Measurements from ENCODE around the gene DDIAS.
"Not testable (repeated sequence)": the region's sequence is repeated elsewhere in the genome, so short reads cannot be mapped to it uniquely, and the experiment has no call there.

The DDIAS gene, protein sequence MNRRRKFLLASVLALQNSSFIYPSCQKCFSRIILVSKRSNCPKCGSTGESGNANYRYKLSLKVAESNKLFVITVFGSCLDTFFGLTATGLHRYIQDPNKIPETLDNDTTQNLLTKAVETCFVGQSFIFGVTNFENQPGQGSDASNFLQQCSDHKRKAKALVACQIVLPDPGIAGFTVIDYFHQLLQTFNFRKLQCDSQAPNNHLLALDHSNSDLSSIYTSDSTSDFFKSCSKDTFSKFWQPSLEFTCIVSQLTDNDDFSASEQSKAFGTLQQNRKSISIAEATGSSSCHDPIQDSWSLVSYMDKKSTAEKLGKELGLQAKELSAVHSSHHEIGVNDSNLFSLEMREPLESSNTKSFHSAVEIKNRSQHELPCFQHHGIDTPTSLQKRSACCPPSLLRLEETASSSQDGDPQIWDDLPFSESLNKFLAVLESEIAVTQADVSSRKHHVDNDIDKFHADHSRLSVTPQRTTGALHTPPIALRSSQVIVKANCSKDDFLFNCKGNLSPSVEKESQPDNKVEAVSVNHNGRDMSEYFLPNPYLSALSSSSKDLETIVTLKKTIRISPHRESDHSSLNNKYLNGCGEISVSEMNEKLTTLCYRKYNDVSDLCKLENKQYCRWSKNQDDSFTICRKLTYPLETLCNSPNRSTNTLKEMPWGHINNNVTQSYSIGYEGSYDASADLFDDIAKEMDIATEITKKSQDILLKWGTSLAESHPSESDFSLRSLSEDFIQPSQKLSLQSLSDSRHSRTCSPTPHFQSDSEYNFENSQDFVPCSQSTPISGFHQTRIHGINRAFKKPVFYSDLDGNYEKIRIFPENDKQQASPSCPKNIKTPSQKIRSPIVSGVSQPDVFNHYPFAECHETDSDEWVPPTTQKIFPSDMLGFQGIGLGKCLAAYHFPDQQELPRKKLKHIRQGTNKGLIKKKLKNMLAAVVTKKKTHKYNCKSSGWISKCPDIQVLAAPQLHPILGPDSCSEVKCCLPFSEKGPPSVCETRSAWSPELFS

DNA sequence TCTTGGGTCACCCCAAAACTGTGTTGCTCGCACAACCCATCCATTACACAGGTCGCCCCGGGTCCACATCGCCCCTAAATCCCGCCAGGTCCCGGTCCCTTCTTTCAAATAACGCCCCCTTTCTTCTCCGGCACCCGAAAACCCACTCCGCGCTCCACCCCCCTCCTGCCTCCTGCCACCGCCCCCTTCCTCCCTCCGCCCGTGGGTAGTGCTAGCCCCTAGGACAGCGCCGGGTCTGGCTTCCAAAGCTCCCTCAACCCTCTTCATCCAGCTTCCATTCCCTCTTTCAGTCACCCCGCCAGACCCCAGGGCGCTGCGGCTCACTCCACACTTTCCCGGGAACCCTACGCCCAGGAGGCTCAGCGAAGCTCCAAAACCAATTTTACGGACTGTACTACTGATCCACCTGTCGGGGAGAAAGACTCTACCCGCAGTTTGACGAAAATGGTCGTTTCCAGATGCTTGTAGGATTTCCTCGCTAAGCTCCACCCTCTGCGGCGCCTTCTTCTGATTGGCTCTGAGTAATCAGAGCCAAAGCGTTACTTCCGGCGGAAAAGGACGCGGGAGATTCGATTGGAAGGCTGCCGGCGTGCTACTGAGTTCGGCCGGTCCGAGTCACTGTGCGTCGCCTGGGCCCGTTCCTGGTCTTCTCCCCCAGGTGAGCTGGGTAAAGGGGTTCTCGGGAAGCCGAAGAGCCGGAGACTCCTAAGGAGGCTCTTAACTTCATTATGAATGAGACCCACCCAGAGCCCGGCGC is at the start of gene DDIAS:
DDIAS (plus strand) TSS at position 572 of the 757 bp plus-strand sequence. CDS start 13,003 bp downstream, outside the sequence.
- DNase-seq, result peak; percentile 98

DNA sequence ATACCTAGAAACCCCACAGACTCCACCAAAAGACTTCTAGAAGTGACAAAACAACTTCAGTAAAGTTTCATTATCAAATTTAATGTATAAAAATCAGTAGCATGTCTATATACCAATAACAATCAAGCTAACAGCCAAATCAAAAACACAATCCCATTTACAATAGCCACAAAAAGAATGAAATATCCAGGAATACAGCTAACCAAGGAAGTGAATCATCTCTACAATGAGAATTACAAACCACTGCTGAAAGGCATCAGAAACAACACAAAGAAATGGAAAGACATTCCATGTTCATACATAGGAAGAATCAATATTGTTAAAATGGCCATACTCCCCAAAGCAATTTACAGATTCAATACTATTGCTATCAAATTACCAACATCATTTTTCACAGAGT is 47.3 kb upstream of the DDIAS start:
- no peak for DNase-seq

DNA sequence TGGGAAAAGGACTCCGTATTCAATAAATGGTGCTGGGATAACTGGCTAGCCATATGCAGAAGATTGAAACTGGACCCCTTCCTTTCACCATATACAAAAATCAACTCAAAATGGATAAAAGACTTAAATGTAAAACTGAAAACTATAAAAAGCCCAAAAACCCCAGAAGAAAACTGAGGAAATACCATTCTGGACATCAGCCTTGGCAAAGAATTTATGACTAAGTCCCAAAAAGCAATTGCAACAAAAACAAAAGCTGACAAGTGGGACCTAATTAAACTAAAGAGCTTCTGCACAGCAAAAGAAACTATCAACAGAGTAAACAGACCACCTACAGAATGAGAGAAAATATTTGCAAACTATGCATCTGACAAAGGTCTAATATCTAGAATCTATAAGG is 46.6 kb upstream of the DDIAS start:
- DNase-seq, result not testable (repeated sequence)

DNA sequence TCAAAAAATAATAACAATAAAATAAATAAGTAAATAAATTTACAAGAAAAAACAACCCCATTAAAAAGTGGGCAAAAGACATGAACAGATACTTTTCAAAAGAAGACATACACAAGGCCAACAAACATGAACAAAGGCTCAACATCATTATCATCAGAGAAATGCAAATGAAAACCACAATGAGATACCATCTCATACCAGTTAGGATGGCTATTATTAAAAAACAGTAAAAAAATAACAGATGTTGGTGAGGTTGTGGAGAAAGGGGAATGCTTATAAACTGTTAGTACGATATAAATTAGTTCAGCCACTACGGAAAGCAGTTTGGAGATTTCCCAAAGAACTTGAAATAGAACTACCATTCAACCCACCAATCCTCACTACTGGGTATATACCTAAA is 45.9 kb upstream of the DDIAS start:
- no peak for DNase-seq

DNA sequence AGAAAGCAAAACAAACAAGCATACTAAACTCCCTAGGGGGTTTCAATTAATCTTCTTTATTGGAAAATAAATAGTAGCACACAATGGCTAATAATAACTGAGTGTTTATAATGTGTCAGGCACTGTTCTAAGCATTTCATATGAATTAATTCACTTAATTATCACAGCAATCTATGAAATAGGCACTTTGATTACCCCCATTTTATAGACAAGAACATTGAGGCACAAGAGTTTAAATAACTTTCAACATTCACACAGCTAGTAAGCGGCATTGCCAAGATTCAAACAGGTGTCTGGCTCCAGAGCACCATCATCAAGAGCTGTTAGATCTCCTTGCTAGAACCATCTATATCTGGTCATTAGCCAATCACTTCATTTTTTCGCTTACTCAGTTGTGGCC is 44.4 kb upstream of the DDIAS start:
- DNase-seq, result no peak

DNA sequence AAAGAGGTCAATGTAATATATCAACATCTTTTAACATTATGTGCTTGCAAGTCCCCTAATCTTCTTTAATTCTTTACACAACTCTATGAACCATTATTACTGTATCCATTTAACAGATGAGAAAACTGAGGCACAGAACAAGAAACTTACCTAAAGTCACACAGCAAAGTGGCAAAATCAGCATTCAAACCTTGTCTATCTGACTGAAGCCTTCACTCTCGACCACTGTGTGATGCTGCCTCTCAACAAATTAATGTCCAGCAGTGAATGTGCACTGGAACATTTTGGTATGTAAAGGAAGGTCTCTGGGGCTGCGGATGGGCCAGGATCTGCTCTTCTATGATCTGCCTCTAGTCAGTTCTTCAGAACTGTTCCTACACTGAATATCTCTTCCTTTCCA is 43.4 kb upstream of the DDIAS start:
- no peak for DNase-seq

DNA sequence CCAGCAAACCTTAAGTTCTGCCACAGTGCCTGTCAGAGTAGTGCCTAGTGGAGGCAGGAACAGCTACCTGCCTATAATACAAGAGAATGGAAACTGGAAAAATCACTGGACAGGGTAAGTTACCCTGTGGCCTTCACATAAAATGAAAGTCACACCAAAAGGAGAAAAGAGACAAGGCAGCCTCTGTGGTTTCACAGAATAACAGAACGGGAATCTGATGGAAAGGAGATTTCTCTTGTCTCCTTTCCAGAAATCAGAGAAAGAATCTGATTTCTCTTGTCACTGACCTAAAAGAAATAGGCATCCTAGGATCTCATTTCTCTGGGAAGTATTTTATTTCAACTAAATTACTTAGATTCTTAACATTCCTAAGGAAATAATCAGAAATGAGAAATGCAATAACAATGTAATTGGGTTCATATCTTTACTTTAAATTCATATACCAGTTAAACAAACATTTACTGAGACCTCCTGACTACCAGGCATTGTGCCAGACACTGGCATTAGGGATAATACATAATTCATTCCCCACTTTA is 42.9 kb upstream of the DDIAS start:
- no peak for DNase-seq

DNA sequence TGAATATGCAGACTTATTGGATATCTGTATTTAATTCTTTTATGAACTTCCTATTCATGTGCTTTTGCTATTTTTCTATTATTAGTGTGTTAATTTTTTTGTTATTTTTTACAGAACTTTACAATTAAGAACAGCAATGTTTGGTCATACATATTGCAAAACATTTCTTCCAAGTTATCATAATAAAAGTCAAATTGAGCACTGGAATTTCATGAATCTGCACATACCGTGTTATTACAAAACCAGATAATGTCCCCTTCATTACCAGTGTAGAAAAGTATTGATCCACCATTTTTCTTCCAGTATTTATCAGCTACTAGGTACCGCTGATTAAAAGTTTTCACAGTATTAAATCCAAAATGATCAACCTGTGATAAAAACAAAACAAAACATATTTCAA is 41.8 kb upstream of the DDIAS start:
- DNase-seq, result no peak

DNA sequence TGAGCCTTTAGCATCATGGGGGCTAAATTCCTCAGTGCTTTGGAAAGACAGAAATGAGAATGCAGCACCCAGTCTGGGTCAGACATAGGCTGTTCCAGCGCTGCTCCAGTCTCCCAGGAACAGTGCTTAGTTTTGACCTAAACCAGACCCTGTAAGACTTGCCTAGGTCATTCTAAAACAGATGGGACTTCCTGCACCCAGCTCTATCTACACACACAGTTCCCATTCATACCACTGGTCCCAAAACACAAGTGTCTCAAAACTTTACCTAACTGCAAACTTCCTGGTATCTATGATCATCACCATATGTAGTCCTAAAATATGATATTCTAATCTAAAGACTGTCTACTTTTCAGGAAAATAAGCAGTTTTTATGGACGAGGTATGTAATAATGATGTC is 39.2 kb upstream of the DDIAS start:
- DNase-seq, result no peak

DNA sequence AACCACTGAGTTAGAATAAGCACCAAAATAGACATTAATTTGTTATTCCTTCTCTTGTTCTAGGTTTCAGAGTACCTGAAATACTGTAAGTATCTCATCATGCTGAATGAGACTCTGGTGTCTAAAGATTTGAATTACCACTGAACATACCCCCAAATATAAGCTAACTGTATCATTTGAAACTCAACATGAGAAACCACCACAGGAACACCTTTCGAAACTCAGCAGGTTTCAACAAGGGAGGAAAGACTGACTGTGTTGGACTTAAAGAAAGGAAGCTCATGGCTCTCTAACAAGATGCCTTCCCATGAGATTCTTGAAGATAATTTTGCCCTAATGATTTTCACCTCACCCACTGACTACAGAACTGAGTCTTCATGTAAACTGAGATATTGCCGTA is 38.3 kb upstream of the DDIAS start:
- no peak for DNase-seq

DNA sequence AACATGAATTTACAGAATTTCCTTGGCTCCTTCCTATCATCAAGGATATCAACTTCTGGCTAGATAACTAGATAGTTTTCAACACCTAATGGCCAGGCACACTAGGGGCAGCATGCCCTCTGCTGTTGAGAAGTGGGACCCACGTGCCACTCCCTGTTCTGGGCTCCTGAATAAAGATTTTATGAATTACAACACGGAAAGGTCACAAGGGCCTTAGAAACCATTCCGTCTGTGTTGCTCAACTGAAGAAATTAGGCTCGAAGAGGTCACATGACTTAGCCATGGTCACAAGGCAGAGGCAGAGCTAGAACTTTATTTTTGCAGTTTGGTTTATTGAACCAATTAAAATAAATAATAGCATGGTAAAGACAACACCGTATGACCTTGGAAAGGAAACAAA is 37.3 kb upstream of the DDIAS start:
- DNase-seq, result peak; percentile 34

DNA sequence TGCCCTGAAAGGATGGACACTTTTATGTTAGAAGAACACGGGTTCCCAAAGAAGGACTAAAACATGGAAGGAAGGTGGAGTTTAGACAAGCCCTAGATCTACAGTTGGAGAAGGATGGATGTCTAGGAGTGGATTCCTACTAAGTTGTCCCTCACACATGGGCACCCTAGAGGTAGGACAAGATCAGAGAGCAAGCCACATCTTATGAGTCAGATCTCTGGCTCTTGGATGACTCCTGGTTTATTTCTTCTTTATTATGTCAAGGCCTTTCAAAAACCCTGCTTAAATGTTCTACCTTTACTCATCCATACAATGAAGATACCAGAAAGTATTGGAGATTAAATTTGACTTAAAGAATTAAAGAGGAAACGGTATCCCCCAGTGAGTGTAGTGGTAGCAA is 35.7 kb upstream of the DDIAS start:
- DNase-seq, result no peak

DNA sequence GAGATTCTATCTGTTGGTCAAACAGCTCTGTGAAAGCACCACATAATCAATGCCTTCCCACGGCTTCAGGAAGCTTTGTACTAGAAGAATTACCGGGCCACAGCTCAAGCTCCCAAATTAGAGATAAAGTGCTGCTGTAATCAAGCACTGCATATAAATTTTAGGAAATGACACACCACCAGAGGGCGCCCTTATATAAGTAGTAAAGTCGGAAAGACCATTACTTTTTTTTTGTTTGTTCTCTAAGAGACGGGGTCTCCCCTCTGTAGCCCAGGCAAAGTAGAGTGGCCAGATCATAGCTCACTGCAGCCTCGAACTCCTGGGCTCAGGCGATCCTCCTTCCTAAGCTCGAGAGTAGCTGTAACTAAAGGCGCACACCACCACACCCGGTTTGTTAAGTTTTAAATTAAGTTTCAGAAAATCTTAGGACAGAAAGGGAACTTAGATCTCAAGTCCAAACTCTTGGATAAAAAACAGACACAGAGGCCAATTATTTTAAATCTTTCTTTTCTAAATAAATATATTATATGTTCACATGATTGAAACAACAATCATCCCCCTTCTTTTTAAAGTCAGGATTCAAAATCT is 33.9 kb upstream of the DDIAS start:
- peak; percentile 87 for DNase-seq

DNA sequence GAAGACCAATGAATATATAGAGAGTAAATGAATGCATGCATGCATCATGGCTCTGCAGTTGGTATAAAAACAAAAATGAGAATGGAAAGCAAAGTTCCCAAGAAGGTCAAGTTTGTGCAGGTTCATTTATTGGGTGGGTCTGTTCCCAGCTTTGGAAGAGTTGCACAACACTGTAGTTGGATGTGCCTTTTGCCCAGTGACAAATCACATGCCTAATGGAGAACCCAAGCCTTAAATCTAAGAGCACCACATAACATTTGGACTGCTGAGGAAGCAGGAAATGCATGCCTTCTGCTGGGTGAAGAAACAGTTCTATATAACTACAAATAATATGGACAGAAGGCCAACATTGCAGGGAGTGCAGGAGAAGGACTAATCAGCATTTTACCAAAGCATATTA is 31.9 kb upstream of the DDIAS start:
- DNase-seq, result no peak

DNA sequence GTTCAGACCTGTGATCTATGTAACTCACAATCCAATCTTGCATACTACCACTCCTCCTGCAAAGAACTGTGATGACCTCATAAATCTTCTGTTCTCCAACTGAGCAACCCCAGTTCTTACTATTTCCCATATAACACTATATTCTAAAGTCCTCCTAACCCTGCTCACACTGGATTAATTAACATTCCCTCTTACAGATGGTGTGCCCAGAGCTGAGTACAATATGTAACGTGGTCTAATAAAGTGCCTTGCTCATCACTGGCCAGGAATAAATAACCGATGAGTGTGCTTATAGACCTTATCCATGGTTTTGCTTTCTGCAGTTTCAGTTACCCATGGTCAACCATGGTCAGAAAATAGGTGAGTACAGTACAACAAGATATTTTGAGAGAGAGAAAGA is 29.9 kb upstream of the DDIAS start:
- no peak for DNase-seq

DNA sequence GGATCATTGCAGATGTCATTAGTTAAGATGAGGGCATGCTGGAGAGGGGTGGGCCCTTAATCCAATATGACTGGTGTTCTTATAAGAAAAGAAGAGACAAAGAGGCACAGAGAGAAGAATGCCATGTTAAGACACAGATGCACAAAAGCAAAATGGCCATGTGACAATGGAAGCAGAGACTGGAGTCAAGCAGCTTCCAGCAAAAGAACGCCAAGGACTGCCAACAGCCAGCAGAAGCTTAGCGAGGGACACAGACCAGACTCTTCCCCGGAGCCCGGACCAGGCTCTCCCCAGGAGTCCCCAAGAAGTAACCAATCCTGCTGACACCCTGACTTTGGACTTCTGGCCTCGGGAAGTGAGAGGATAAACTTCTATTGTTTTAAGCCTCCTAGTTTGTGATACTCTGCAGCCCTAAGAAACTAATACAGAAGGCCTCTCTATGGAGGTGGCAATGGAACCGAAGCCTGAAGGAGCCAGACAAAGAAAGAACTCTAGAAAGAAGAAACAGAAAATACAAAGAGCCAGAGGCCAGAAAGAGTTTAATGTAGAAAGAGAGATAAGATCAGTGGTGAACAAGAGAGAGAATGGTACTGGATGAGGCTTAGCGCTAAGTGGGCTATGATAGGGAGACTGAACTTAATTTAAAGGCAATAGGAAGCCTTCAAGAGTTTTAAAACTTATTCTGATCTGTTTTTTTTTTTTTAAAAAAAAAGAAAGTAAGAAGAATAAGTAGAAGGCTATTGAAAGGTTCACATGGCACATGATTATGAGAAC is 29.0 kb upstream of the DDIAS start:
- DNase-seq, result no peak

DNA sequence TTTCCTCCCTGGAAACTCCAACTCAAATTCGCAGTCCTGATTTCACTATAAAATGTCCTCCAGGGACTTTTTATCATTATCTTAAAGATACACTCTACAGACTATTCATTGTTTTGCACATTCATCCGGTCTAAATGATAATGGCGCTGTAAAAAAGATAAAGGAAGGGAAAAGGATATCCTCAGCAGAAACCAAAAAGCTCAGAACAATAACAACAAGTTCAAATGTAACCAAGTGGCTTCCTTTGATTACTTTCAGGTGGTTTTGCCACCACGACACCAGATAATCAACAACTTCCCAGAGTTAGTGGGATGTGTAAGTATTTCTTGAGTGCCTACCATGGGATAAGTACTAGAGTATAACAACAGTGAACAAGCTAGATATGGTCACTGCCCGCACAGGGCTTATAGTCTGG is 27.6 kb upstream of the DDIAS start:
- no peak for DNase-seq

DNA sequence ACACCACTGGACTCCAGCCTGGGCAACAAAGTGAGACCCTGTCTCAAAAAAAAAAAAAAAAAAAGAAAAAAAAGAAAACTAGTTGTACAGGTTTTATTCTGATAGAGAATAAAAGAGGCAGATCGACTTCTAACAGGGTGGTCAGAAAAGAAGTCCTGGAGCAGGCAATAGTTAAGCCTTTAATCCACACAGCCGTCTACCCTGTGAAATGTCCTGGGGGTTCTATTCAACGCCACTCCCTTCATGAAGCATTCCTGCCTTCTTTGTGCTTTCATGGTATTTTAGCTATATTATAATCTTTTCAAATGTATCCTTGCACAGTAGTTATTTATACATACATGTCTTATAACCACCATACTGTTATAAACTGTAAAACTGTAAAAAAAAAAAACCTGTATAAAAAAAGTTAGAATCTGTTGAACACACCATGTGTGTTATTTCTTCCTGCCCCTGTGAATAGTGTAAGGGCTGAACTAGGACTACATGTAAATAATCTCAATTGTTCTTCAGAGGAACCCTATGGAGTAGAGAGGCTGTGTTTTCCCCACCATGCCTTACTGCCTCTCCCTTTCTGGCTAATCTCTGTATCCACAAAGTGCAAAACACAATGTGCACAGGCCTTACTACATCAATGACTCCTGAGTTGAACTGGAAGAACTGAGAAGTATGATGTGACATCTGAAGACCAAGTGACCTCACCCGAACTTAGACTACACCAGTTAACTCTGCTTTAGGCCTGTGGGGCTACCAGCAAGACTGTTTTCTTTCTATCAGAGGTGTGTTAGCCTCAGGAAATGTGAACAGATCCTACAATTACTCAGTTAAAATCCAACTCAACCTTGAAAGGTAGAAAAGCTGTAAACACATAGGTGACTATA is 26.7 kb upstream of the DDIAS start:
- no peak for DNase-seq

DNA sequence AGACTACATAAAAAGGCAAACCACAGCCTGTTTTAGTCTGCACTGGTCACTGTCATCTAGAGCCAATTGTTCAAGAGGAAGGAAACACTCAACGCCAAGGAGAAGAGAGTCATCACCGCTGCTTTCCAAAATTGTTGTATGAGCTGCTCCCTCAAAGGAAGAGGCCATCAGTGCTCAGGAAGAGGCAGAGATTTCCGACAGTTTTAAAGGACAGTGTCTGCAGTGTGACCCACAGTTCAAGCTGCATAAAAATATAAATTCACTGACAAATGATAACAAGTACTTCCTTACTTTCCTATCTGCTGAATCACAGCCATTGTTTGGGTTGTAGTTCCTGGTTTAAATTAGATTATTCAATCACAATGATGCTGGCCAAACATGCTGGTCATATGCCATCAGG is 17.7 kb upstream of the DDIAS start:
- no peak for DNase-seq

DNA sequence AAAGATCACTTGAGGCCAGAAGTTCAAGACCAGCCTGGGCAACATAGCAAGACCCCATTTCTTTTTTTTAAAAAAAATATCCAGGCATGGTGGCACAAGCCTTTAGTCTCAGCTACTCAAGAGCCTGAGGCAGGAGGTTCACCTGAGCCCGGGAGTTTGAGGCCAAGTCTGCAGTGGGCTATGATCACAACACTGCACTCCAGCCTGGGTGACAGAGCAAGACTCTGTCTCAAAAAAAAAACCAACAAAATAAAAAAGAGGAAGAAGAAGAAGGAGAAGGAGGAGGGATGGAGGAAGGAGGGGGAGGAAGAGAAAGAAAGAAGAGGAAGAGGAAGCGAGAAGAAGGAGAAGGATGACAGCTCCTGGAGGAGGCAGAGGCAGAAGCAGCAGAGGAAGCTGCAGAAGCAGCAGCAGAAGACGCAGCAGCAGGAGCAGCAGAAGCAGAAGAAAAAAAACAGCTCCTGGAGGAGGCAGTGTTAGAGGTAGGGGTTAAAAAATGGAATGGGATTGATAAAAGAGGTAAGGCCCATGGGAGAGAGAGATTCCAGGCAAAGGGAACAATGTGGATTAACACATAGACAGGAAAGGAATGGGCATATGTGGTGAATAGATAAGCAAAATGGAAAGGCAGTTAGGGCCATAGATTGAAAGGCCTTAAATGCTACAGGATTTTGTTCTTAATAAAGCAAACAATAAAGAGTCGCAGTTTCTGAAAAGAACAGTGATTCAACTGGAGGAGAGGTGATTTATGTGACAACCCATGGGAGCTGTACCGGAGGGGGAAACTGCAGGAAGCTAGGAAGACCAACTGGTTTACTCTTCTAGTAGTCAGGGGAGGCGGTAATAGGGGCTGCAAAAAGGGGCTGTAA is 12.2 kb upstream of the DDIAS start:
- DNase-seq, result no peak

All from NCI-H510A treated with DMSO at 0.1 percent for 48 hours (cell line).